Ascending aorta (tissue), 2 donors: ENCODE results near the gene TSLP. TPM values are rescaled to one million over a fixed set of nuclear protein-coding genes. Genes with fewer than 3 reads are reported as not detected.

Source experiments
- DNase-seq, 2 donors: peaks; one replicate each; pipeline ENCODE4 v3.0.0-alpha.2; 2019; ENCODE audit warnings: low spot score in 2 of 2
- H3K27ac ChIP-seq, 2 donors: fragments of 200-600 bp; sonication (generic); one replicate each; pipeline ENCODE4 v1.5.1; 2016 to 2017; ENCODE audit warnings: mild to moderate bottlenecking in 1 of 2
- H3K27me3 ChIP-seq: fragments of 200-600 bp; sonication (generic); one replicate; pipeline ENCODE4 v1.5.1; 2017
- H3K36me3 ChIP-seq, 2 donors: fragments of 200-600 bp; sonication (generic); one replicate each; pipeline ENCODE4 v1.5.1; 2016
- H3K4me1 ChIP-seq, 2 donors: fragments of 200-600 bp; sonication (generic); one replicate each; pipeline ENCODE4 v1.5.1; 2016 to 2017; ENCODE audit warnings: mild to moderate bottlenecking in 1 of 2
- H3K4me3 ChIP-seq, 2 donors: fragments of 200-600 bp; sonication (generic); one replicate each; pipeline ENCODE4 v1.5.1; 2016 to 2017; ENCODE audit warnings: mild to moderate bottlenecking in 1 of 2
- H3K9me3 ChIP-seq, 2 donors: fragments of 200-600 bp; sonication (generic); one replicate each; pipeline ENCODE4 v1.5.1; 2016
- CTCF ChIP-seq, 3 experiments: fragments of 200-600 bp in 2 of 3; fragments of 450-650 bp in 1 of 3; sonication (generic) in 2 of 3; IDR thresholded peaks; one replicate each; pipeline ENCODE4 v1.5.1; 2016 to 2019; ENCODE audit warnings: antibody characterized with exemption in 3 of 3, mild to moderate bottlenecking in 1 of 3, moderate library complexity in 1 of 3
- intact Hi-C: fragments of 100-400 bp; cut with DNase I; formaldehyde crosslinking; loops from one replicate; pipeline ENCODE4 v1.15.1; 2023
- total RNA-seq: library from RNA; depleted of rRNA; stranded (reverse); fragments of >200 nt; gene quantifications from one replicate; pipeline ENCODE4 v1.1.0, GENCODE V29; 2016

Gene TSLP
- total RNA-seq, 1 donor from 2014 or later, result not detected

DNA sequence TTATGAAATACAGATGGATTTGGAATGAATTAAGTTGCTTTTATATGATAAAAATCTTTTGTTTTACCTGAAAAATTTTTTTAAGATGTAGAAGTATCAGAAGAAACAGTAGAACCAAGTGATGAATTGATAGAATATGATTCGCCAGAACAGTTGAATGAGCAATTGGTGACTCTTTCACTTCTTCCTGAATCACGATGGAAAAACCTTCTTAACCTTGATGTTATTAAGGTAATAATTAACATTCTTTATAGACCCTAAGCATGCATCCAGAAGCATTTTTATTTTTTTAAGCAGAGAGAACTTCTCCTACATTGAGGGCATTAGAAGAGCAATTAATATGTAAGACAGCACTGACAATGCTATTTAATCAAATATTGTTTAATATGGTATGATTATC, 49.4 kb downstream of the TSLP start:
- Histone ChIP-seq H3K4me1 (no peaks in the 10 kb centered on the region), H3K4me3 (no peak overlapping the region), H3K27ac (no peak overlapping the region), H3K36me3 (peaks cover 54 to 77% of the 10 kb centered on the region in 2 donors), H3K27me3 (no peaks in the 10 kb centered on the region), H3K9me3 (no peaks in the 10 kb centered on the region)
- intact Hi-C loops, result no loop called here
- TF ChIP-seq CTCF (IDR thresholded peaks at IDR 0.05), result no peak
- DNase-seq, result no peak

DNA sequence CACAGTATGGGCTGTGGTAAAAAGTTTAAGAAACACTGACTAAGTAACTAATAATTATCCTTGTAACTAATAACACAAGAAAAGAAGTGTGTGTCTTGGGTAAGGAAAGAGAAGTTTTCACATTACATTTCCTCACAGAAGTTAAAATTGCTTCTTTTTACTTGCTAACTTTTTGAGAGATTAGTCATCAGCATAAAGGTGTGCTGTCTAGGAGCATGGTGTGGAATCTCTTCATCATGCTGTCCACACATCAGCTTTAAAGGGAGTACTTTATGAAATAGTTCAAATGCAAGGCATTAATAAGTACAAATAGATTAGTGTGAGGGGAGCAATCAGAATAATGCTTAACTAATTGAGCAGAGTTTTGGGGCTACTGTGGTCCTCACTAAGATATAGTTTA, 50.4 kb downstream of the TSLP start:
- Histone ChIP-seq H3K4me1 (no peaks in the 10 kb centered on the region), H3K27me3 (no peaks in the 10 kb centered on the region), H3K27ac (no peak overlapping the region), H3K9me3 (no peaks in the 10 kb centered on the region), H3K4me3 (no peak overlapping the region), H3K36me3 (peaks cover 57 to 85% of the 10 kb centered on the region in 2 donors)
- DNase-seq, result no peak
- TF ChIP-seq CTCF (IDR thresholded peaks at IDR 0.05), result no peak
- intact Hi-C loops, result no loop called here

DNA sequence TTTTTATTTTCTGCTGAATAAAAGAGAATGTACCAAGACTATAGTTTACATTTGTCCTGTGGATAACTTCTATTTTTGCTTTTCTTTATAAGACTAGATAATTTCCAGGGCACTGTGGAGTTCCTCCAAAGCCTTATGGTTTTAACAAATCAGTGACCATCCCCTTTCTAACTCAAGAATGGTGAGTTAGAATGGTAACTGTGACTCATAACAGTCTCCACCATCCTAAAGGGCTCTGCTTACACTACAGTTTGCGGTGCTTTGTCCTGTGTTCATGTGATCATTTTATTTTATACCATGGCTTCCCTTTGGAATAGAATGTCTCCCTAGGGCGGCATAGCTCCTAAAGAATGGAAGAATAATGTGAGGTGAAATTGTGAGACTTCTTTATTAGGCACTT, 50.9 kb downstream of the TSLP start:
- H3K4me3 ChIP-seq, result no peak overlapping the region
- intact Hi-C loops, result no loop called here
- H3K9me3 ChIP-seq, result no peaks in the 10 kb centered on the region
- H3K36me3 ChIP-seq, result peaks cover 60 to 85% of the 10 kb centered on the region in 2 donors
- H3K27ac ChIP-seq, result no peak overlapping the region
- no peak for TF ChIP-seq CTCF (IDR thresholded peaks at IDR 0.05)
- H3K4me1 ChIP-seq, result no peaks in the 10 kb centered on the region
- DNase-seq, result no peak
- H3K27me3 ChIP-seq, result no peaks in the 10 kb centered on the region

- no peak for TF ChIP-seq CTCF (IDR thresholded peaks at IDR 0.05)
- no peak for DNase-seq
- intact Hi-C loops, result no loop called here
- Histone ChIP-seq H3K9me3 (no peaks in the 10 kb centered on the region), H3K4me1 (no peaks in the 10 kb centered on the region), H3K27ac (no peak overlapping the region), H3K27me3 (no peaks in the 10 kb centered on the region), H3K36me3 (peaks cover 52 to 78% of the 10 kb centered on the region in 2 donors), H3K4me3 (no peak overlapping the region)
These were observed 53.3 kb downstream of the TSLP start for GRCh38 chr5:111124793-111125192.

GRCh38 chr5:111126896-111127295, 55.4 kb downstream of the TSLP start:
- H3K4me3 ChIP-seq, result no peak overlapping the region
- peaks cover 32 to 62% of the 10 kb centered on the region in 2 donors for H3K36me3 ChIP-seq
- TF ChIP-seq CTCF (IDR thresholded peaks at IDR 0.05), result no peak
- intact Hi-C loops, result no loop called here
- H3K9me3 ChIP-seq, result no peaks in the 10 kb centered on the region
- no peaks in the 10 kb centered on the region for H3K27me3 ChIP-seq
- no peak for DNase-seq
- H3K27ac ChIP-seq, result no peak overlapping the region
- no peaks in the 10 kb centered on the region for H3K4me1 ChIP-seq

Other genes starting within 250 kb of the TSLP start
- gene WDR36, start 20.6 kb downstream of the TSLP start, total RNA-seq, result 8.4 TPM
- under 0.01 TPM for gene CAMK4, start 152.7 kb downstream of the TSLP start, total RNA-seq